HEK293T (cell line): ENCODE measurements around the gene STRADB.

Source experiments
- CTCF ChIA-PET: fragments of 350-600 bp; formaldehyde crosslinking; extraction: SDS; loops from one replicate; lab custom pipeline; 2021; ENCODE audit warnings: antibody characterized with exemption, inconsistent platforms; lab: Yijun Ruan, JAX
- POLR2A ChIA-PET: fragments of 350-600 bp; formaldehyde crosslinking; extraction: SDS; loops from one replicate; lab custom pipeline; 2020; ENCODE audit warnings: antibody characterized with exemption, inconsistent platforms; lab: Yijun Ruan, JAX
- DNase-seq: peaks from one replicate; pipeline ENCODE4 v3.0.0; 2012; ENCODE audit warnings: mixed read lengths; ENCODE audit errors: extremely low spot score
- ARNT ChIP-seq: fragments of 450-650 bp; IDR thresholded peaks from 2 replicates; pipeline ENCODE4 v1.6.1; 2017; ENCODE audit warnings: mild to moderate bottlenecking
- BHLHE40 ChIP-seq: fragments of 450-650 bp; IDR thresholded peaks from 2 replicates; pipeline ENCODE4 v1.6.1; 2016; ENCODE audit warnings: mild to moderate bottlenecking, moderate library complexity, borderline replicate concordance
- CTBP1 ChIP-seq: fragments of 450-650 bp; IDR thresholded peaks from 2 replicates; pipeline ENCODE4 v1.6.1; 2016; ENCODE audit warnings: borderline replicate concordance
- ELF4 ChIP-seq: fragments of 450-650 bp; IDR thresholded peaks from 2 replicates; pipeline ENCODE4 v1.6.1; 2017; ENCODE audit warnings: antibody characterized with exemption
- FOXA1 ChIP-seq: fragments of 450-650 bp; IDR thresholded peaks from 2 replicates; pipeline ENCODE4 v1.6.1; 2016; ENCODE audit warnings: mild to moderate bottlenecking
- FOXK2 ChIP-seq: fragments of 450-650 bp; IDR thresholded peaks from 2 replicates; pipeline ENCODE4 v1.6.1; 2016; ENCODE audit warnings: mild to moderate bottlenecking
- FOXM1 ChIP-seq: fragments of 450-650 bp; IDR thresholded peaks from 2 replicates; pipeline ENCODE4 v1.6.1; 2017; ENCODE audit warnings: mild to moderate bottlenecking, borderline replicate concordance
- HDGF ChIP-seq: fragments of 450-650 bp; IDR thresholded peaks from 2 replicates; pipeline ENCODE4 v1.6.1; 2017; ENCODE audit warnings: antibody characterized with exemption, borderline replicate concordance
- L3MBTL2 ChIP-seq: fragments of 450-650 bp; conservative IDR thresholded peaks from 2 replicates; pipeline ENCODE4 v1.6.1; 2016; ENCODE audit warnings: mild to moderate bottlenecking
- LEF1 ChIP-seq: fragments of 450-650 bp; IDR thresholded peaks from 2 replicates; pipeline ENCODE4 v1.6.1; 2017; ENCODE audit warnings: mild to moderate bottlenecking, borderline replicate concordance
- NFRKB ChIP-seq: fragments of 450-650 bp; IDR thresholded peaks from 2 replicates; pipeline ENCODE4 v1.6.1; 2016; ENCODE audit warnings: mild to moderate bottlenecking, moderate library complexity
- SP1 ChIP-seq: fragments of 450-650 bp; IDR thresholded peaks from 2 replicates; pipeline ENCODE4 v1.6.1; 2017
- SUZ12 ChIP-seq: fragments of 450-650 bp; IDR thresholded peaks from 2 replicates; pipeline ENCODE4 v1.6.1; 2016; ENCODE audit warnings: mild to moderate bottlenecking
- TARDBP ChIP-seq: fragments of 450-650 bp; IDR thresholded peaks from 2 replicates; pipeline ENCODE4 v1.6.1; 2016
- ZNF384 ChIP-seq: fragments of 450-650 bp; IDR thresholded peaks from 2 replicates; pipeline ENCODE4 v1.6.1; 2016
- TF ChIP-seq, protein P1 (sequence below): fragments of 450-650 bp; IDR thresholded peaks from 2 replicates; pipeline ENCODE4 v1.6.1; 2016

The STRADB gene

DNA sequence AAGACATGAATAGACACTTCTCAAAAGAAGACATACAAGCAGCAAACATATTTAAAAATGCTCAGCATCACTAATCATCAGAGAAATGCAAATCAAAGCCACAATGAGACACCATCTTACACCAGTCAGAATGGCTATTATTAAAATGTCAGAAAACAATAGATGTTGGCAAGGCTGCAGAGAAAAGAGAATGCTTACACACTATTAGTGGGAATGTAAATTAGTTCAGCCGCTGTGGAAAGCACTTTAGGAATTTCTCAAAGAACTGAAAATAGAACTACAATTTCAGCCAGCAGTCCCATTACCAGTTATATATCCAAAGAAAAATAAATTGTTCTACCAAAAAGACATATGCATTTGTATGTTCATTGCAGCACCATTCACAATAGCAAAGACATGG, 61.7 kb downstream of the STRADB start:
- CTCF ChIA-PET, result no interaction called here
- POLR2A ChIA-PET, result no interaction called here
- no peak for DNase-seq
- TF ChIP-seq FOXA1 (no peak), NFRKB (no peak), ZNF384 (no peak), TARDBP (no peak), BHLHE40 (no peak), SUZ12 (no peak), ARNT (no peak), CTBP1 (no peak), ELF4 (no peak), LEF1 (no peak), L3MBTL2 (no peak), HDGF (no peak), FOXK2 (no peak), SP1 (no peak), FOXM1 (no peak)
- TF ChIP-seq, protein P1, sequence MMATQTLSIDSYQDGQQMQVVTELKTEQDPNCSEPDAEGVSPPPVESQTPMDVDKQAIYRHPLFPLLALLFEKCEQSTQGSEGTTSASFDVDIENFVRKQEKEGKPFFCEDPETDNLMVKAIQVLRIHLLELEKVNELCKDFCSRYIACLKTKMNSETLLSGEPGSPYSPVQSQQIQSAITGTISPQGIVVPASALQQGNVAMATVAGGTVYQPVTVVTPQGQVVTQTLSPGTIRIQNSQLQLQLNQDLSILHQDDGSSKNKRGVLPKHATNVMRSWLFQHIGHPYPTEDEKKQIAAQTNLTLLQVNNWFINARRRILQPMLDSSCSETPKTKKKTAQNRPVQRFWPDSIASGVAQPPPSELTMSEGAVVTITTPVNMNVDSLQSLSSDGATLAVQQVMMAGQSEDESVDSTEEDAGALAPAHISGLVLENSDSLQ, result no peak

DNA sequence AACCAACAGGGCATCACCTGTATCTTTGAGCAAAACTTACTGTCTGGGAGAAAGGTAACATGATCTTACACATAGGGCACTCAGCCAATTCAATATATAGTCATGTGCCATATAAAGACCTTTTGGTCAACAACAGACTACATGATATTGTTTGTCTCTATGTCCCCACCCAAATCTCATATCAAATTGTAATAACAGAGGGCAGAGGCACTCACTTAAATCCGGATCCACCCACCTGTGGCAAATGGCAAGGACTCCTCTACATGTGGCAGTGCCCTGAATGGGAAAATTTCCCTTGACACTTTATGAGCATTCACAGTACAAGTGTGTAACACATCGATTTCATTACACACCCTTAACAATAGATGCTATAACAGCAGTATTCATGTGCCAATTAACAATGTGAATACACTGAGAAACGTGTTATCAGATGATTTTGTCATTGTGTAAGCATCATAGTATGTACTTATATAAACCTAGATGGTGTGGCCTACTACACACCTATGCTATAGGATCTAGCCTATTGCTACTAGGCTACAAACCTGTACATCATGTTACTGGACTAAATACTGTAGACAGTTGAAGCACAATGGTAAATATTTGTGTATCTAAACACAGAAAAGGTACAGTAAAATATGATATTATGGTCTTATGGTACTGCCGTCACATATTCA, 64.2 kb downstream of the STRADB start:
- TF ChIP-seq FOXA1 (no peak), LEF1 (no peak), HDGF (no peak), TARDBP (no peak), FOXK2 (no peak), L3MBTL2 (no peak), SP1 (no peak), ELF4 (no peak), NFRKB (no peak), BHLHE40 (no peak), FOXM1 (no peak), ARNT (no peak), SUZ12 (no peak), ZNF384 (no peak)
- TF ChIP-seq, protein P1, result no peak
- ChIA-PET CTCF (no interaction called here), POLR2A (no interaction called here)
- DNase-seq, result no peak

DNA sequence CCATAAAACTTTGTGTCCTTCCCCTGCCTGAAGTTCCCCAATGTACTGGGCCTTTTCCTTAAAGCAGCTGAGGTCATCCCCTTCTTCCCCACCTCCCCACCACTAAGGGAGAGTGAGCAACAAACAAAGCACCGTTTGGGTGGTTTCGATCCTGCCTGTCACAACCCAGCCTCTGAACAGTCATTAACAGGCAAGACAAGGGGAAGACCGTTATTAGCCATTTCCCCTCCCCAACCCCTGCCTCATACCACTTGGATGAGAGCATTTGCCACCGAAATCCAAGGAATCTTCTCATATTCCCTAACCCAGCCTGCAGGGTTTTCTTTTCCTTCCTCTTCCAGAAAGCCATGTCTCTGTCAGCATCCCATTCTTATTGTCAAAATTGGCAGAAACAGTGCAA, 65.6 kb downstream of the STRADB start:
- TF ChIP-seq CTBP1 (no peak), FOXK2 (no peak), SUZ12 (no peak), ARNT (no peak), SP1 (no peak), FOXM1 (no peak), BHLHE40 (no peak), L3MBTL2 (no peak), TARDBP (no peak), ELF4 (no peak)
- TF ChIP-seq, protein P1, result no peak
- ChIA-PET POLR2A (interaction anchor here (0.8 kb wide), 1 partner anchor 66 kb away, joined by 3 read pairs; the partner anchor contains the start of genes STRADB and TRAK2), CTCF (no interaction called here)
- no peak for DNase-seq

DNA sequence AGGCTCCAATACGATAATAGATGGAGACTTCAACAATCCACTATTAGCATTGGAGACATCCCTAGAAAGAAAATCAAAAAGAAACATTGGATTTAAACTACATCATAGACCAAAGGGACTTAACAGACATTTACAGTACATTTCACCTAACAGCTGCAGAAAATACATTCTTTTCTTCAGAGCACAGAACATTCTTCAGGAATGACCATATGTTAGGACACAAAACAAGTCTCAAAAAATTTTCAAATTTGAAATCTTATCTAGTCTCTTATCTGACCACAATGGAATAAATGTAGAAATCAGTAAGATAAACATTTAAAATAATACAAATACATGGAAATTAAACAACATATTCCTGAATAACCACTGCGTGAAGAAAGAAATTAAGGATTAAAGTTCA, 68.7 kb downstream of the STRADB start:
- DNase-seq, result no peak
- no peak for TF ChIP-seq CTBP1
- TF ChIP-seq TARDBP, result no peak
- TF ChIP-seq SP1, result no peak
- TF ChIP-seq LEF1, result no peak
- no peak for TF ChIP-seq L3MBTL2
- TF ChIP-seq NFRKB, result no peak
- no peak for TF ChIP-seq ELF4
- no peak for TF ChIP-seq FOXA1
- TF ChIP-seq, protein P1, result no peak
- TF ChIP-seq BHLHE40, result no peak
- no peak for TF ChIP-seq SUZ12
- no peak for TF ChIP-seq FOXK2
- no peak for TF ChIP-seq ARNT
- no peak for TF ChIP-seq HDGF
- TF ChIP-seq ZNF384, result no peak
- TF ChIP-seq FOXM1, result no peak
- ChIA-PET POLR2A (no interaction called here), CTCF (no interaction called here)

DNA sequence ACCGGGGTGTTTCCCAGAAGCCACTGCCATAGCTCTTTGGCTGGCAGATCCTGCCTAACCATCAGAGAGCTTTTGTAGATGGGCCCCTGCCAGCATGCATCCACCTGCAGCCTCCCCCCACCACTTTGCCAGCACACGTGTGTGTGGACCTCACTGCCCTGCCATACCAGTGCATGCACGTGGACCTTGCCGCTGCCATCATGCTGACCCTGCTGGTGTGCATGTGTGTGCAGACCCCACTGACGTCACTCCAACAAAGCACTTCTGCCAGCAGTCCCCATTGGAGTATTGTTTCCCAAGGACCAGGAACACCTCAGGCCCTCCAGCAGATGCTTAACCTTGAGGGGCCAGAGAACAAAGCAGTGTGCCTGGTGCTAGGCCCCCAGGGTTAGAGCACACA, 71.4 kb downstream of the STRADB start:
- POLR2A ChIA-PET, result no interaction called here
- TF ChIP-seq SUZ12 (no peak), HDGF (no peak), FOXM1 (no peak), FOXK2 (no peak), BHLHE40 (no peak), SP1 (no peak), NFRKB (no peak), ARNT (no peak), ZNF384 (no peak), L3MBTL2 (no peak), FOXA1 (no peak), ELF4 (no peak), CTBP1 (no peak), TARDBP (no peak), LEF1 (no peak)
- TF ChIP-seq, protein P1, result no peak
- no peak for DNase-seq
- CTCF ChIA-PET, result no interaction called here
